Erythroblast (primary cell): ENCODE data around the gene LIMCH1.

Experiments
- GATA1 ChIP-seq: IDR thresholded peaks from 2 replicates; pipeline ENCODE4 v1.6.1; 2011; ENCODE audit warnings: low read depth, mild to moderate bottlenecking, control low read depth, low read length, moderate library complexity
- POLR2A ChIP-seq: IDR thresholded peaks from 2 replicates; pipeline ENCODE4 v1.6.1; 2011; ENCODE audit warnings: mild to moderate bottlenecking, low read length

GRCh38 chr4:41645728-41646390, 107.9 kb downstream of the LIMCH1 start:
- TF ChIP-seq POLR2A (no peak), GATA1 (no peak)
